GM18868 (cell line): ENCODE results near the gene VGF.
A peak's percentile ranks its signal among the peaks of the same experiment; 100 is the strongest.
"Not testable (repeated sequence)": the region's sequence is repeated elsewhere in the genome, so short reads cannot be mapped to it uniquely, and the experiment has no call there.

Experiments used
- ATAC-seq: cut with Tn5 transposase; IDR thresholded peaks from one replicate; pipeline ENCODE4 v1.9.1; 2021; ENCODE audit warnings: mild to moderate bottlenecking, moderate library complexity; ENCODE audit not compliant: unreplicated experiment

The VGF gene

DNA sequence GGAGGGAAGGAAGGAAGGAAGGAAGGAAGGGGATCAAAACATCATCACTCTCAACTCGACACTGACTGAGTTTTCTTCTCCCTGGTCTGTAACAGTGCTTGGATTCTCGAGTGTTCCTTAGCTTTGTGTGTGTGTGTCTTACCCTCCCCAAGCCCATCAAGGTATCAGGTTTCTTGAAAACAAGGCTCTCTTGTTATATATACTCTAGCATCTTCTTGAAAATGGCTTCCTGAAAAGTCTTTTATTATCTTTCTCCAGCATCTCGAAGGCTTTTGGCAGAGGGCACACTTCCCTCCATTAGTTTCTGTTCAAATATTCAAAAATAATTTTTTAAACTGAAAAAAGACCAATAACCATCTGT, 25.1 kb downstream of the VGF start:
- no peak for ATAC-seq

DNA sequence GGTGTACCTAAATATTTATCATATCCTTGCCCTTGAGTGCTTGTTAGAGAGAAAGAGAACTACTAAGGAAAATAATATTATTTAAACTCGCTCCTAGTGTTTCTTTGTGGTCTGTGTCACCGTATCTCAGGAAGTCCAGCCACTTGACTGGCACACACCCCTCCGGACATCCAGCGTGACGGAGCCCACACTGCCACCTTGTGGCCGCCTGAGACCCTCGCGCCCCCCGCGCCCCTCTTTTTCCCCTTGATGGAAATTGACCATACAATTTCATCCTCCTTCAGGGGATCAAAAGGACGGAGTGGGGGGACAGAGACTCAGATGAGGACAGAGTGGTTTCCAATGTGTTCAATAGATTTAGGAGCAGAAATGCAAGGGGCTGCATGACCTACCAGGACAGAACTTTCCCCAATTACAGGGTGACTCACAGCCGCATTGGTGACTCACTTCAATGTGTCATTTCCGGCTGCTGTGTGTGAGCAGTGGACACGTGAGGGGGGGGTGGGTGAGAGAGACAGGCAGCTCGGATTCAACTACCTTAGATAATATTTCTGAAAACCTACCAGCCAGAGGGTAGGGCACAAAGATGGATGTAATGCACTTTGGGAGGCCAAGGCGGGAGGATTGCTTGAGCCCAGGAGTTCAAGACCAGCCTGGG, 27.0 kb downstream of the VGF start:
- ATAC-seq: peak; percentile 75

DNA sequence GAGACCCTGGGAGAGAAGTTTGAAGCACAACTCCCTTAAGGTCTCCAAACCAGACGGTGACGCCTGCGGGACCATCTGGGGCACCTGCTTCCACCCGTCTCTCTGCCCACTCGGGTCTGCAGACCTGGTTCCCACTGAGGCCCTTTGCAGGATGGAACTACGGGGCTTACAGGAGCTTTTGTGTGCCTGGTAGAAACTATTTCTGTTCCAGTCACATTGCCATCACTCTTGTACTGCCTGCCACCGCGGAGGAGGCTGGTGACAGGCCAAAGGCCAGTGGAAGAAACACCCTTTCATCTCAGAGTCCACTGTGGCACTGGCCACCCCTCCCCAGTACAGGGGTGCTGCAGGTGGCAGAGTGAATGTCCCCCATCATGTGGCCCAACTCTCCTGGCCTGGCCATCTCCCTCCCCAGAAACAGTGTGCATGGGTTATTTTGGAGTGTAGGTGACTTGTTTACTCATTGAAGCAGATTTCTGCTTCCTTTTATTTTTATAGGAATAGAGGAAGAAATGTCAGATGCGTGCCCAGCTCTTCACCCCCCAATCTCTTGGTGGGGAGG, 27.6 kb downstream of the VGF start:
- ATAC-seq: no peak

DNA sequence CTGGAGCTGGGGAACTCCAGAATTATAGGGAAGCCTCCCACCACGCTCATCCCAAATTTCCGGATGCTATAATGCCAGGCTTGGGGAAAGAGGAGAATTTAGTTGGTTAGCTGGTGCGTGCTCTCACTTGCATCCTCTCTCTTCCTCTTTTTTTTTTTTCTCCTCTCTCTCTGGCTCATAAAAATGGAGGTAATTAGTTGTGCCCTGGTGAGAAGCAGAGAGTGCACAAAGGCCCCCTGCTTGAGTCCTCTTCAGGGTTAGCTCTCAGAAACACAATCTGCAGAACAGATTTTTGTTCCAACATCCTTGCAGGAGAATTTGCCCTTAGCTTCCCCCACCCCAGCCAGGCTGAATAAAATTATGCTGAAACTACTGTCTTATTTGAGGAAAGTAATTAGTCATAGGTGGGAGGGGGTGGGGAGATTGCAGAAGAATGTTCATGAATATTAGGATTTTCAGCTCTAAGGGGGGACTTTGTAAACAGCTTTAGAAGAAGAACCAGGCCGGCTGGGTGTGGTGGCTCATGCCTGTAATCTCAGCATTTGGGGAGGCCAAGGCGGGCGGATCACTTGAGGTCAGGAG, 30.9 kb downstream of the VGF start:
- ATAC-seq: no peak

DNA sequence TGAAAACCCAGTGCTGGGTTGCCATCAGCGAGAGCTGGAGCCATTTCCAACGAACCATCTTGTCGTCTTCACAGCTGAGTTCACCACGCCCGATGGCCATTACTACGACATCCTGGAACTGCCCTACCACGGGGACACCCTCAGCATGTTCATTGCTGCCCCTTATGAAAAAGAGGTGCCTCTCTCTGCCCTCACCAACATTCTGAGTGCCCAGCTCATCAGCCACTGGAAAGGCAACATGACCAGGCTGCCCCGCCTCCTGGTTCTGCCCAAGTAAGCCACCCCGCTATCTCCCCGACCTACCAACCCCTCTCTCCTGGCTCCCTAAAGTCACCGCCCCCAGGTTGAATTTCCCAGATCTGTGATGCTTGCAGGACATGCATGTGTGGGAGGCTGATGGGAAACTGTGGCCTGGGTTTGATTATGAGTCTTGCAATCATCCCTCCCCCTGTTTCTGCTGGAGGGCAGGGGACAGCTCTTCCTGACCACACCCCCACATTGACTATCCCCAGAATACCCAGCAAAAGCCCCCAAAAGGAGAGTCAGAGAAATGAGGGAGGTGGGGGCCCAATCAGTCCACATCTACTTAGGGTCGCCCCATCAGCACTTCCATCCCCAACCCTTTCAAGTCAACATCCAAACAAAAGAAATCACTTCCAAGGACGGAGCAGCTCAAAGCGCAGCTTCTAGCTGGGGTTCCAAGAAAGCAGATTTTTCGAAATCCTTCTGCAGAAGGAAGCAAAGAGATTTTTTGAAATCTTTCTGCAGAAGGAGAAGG, 31.6 kb downstream of the VGF start:
- no peak for ATAC-seq

DNA sequence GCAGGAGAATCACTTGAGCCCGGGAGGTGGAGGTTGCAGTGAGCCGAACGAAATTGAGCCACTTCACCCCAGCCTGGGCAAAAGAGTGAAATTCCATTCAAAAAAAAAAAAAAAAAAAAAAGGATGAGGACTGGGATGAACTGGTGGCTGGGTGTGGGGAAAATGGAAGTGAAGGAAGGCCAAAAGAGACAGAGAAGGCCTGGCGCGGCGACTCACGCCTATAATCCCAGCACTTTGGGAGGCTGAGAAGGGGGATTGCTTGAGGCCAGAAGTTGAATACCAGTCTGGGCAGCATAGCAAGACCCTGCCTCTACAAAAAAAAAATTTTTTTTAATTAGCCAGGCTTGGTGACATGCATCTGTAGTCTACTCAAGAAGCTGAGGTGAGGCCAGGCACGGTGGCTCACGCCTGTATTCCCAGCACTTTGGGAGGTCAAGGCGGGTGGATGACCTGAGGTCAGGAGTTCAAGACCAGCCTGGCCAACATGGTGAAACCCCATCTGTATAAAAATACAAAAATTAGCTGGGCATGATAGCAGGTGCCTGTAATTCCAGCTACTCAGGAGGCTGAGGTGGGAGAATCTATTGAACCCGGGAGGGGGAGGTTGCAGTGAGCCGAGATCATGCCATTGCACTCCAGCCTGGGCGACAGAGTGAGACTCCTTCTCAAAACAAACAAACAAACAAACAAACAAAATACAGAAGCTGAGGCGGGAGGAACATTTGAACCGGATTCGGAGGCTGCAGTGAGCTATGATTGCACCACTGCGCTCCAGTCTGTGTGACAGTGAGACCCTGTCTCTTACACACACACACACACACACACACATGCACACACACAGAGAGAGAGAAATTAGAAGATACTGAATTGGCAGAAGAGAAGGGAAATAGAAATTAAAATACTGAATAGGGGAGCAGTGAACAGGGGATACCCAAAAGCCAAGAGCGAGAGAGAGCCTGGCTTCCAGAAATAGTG, 32.5 kb downstream of the VGF start:
- not testable (repeated sequence) for ATAC-seq

DNA sequence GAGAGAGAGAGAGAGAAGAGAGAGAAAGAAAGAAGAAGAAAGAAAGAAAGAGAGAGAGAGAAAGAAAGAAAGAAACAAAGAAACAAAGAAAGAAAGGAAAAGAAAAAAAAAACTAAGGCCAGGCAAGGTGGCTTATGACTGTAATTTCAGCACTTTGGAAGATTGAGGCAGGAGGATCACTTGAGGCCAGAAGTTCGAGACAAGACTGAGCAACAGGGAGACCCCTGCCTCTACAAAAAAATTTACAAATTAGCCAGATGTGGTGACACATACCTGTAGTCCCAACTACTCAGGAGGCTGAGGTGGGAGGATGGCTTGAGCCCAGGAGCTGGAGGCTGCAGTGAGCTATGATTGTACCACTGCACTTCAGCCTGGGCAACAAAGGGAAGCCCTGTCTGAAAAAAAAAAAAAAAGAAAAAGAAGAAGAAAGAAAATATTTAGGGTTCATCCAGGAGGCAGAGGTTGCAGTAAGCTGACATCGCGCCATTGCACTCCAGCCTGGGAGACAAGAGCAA, 35.7 kb downstream of the VGF start:
- ATAC-seq: no peak

DNA sequence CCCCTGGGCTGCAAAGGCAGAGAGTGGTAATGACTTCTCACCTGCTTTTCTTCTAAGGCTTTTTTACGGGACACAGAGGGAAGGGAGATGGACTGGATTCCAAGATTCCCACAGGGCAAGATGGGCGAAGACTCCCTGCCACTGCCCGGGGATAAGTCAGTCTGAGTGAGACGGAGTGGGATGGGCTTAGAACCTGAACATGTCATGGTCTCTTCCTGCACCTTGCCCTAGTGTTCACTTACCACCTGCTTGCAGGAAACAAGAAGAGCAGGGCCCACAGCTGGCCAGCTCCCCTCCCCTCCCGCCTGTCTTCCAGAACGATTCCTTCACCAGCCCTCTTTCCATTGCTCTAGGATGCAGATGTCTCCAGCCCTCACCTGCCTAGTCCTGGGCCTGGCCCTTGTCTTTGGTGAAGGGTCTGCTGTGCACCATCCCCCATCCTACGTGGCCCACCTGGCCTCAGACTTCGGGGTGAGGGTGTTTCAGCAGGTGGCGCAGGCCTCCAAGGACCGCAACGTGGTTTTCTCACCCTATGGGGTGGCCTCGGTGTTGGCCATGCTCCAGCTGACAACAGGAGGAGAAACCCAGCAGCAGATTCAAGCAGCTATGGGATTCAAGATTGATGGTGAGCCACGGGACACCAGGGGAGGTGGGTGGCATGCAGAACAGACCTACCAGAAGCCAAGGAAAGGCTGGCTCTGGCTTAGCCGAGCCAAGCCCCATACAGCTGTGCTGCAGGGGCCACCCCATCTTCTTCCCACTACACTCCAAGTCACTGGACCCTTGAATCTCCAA, 37.1 kb downstream of the VGF start:
- ATAC-seq: no peak

DNA sequence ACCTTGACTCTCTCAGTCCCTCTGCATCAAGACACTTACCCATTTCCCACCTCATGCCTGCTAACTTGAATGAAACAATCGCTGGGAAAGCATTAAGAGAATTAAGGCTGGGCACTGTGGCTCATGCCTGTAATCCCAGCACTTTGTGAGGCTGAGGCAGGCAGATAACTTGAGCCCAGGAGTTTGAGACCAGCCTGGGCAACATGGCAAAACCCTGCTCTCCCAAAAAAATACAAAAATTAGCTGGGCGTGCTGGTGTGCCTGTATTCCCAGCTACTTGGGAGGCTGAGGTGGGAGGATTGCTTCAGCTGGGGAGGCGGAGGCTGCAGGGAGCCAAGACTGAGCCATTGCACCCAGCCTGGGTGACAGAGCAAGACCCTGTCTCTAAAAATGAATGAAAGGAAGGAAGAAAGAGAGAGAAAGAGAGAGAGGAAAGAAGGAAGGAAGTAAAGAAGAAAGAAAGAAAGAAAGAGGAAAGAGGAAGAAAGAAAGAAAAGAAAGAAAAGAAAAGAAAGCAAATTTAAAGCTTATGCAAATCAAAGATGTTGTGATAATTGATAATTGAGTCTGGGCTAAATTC, 37.8 kb downstream of the VGF start:
- ATAC-seq: no peak

DNA sequence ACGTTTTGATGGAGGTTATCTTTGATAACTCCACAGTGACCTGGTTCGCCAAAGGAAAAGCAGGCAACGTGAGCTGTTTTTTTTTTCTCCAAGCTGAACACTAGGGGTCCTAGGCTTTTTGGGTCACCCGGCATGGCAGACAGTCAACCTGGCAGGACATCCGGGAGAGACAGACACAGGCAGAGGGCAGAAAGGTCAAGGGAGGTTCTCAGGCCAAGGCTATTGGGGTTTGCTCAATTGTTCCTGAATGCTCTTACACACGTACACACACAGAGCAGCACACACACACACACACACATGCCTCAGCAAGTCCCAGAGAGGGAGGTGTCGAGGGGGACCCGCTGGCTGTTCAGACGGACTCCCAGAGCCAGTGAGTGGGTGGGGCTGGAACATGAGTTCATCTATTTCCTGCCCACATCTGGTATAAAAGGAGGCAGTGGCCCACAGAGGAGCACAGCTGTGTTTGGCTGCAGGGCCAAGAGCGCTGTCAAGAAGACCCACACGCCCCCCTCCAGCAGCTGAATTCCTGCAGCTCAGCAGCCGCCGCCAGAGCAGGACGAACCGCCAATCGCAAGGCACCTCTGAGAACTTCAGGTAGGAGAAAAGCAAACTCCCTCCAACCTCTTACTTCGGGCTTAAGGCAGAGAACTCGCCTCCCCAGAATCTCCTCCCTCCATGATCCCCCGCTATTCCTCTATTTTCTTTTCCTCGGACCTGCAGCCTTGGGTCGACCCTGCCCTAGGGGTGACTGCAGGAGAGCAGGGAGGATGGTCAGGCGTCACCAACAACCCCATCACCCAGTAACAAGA, 38.5 kb downstream of the VGF start, which contains the start of gene SERPINE1:
Gene SERPINE1, plus strand, starts transcription at position 454 of the 809 bp plus-strand sequence. CDS start 1,290 bp downstream, outside the sequence.
- peak; percentile 63 for ATAC-seq

DNA sequence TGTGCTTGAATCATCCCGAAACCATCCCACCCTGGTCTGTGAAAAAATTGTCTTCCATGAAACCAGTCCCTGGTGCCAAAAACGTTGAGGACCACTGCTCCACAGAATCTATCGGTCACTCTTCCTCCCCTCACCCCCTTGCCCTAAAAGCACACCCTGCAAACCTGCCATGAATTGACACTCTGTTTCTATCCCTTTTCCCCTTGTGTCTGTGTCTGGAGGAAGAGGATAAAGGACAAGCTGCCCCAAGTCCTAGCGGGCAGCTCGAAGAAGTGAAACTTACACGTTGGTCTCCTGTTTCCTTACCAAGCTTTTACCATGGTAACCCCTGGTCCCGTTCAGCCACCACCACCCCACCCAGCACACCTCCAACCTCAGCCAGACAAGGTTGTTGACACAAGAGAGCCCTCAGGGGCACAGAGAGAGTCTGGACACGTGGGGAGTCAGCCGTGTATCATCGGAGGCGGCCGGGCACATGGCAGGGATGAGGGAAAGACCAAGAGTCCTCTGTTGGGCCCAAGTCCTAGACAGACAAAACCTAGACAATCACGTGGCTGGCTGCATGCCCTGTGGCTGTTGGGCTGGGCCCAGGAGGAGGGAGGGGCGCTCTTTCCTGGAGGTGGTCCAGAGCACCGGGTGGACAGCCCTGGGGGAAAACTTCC, 39.2 kb downstream of the VGF start:
- ATAC-seq: peak; percentile 29

DNA sequence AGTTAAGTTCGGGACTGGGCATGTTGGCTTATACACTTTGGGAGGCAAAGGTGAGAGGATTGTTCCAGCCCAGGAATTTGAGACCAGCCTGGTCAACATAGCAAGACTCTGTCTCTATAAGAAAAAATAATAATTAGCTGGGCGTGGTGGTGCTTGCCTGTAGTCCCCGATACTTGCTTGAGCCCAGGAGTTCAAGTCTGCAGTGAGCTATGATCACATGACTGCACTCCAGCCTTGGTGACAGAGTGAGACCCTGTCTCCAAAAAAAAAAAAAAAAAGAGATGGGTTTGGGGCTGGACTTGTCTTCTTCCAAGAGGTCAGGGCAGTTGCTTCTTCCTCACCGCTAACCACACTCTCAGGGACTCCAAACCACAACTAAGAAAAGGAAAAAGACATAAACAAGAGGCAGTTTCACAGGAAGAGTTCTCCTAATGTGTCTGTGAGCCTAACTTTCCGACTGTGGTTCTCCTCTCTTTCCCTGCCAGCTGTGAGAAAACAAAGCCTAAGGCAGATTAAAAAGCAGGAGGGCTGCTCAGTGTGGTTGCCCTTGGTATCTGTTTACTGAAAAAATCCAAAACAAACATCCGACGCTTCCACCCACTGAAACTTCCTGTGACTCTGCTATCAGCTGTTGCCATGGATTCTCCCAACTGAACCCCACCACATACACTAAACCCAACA, 40.9 kb downstream of the VGF start:
- no peak for ATAC-seq

DNA sequence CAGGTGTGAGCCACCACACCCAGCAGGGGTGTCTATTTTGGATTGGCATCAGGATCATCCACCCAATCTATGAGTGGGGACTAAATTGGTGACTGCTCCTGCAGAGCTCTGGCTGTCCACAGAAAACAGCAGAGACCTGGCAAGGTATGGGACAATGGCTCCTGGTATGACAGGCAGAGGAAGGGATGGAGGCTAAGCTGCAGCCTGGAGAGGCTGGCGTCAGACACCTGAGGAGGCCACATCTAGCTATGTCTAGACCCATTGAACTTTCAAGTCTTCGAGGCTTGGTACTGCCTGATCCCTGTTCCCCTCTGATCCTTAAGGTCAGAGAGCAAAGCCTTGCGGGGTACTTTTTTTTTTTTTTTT, 41.7 kb downstream of the VGF start:
- ATAC-seq: no peak

DNA sequence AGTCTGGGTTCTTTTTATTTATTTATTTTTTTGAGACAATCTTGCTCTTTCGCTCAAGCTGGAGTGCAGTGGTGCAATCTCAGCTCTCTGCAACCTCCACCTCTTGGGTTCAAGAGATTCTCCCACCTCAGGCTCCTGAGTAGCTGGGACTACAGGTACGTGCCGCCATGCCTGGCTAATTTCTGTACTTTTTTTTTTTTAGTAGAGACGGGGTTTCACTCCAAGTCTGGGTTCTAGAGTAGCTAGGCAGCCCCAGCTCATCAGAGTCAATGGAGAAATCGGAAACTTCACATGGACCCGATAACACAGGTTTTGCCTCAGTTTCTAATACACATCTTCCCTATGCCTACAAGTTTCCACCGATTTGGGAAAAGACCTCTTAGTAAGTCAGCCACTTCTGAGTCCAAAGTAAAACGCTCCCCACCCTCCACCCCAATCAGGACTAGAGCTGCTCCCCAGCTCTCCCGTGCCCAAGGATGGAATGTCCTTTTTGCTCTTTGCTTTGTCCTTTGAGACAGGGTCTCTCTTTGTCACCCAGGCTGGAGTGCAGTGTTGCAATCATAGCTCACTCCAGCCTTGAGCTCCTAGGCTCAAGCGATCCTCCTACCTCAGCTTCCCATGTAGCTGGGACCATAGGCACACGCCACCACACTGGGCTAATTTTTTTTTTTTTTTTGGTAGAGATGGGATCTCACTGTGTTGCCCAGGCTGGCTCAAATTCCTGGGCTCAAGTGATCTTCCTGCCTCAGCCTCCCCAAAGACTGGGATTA, 42.3 kb downstream of the VGF start:
- ATAC-seq: no peak

DNA sequence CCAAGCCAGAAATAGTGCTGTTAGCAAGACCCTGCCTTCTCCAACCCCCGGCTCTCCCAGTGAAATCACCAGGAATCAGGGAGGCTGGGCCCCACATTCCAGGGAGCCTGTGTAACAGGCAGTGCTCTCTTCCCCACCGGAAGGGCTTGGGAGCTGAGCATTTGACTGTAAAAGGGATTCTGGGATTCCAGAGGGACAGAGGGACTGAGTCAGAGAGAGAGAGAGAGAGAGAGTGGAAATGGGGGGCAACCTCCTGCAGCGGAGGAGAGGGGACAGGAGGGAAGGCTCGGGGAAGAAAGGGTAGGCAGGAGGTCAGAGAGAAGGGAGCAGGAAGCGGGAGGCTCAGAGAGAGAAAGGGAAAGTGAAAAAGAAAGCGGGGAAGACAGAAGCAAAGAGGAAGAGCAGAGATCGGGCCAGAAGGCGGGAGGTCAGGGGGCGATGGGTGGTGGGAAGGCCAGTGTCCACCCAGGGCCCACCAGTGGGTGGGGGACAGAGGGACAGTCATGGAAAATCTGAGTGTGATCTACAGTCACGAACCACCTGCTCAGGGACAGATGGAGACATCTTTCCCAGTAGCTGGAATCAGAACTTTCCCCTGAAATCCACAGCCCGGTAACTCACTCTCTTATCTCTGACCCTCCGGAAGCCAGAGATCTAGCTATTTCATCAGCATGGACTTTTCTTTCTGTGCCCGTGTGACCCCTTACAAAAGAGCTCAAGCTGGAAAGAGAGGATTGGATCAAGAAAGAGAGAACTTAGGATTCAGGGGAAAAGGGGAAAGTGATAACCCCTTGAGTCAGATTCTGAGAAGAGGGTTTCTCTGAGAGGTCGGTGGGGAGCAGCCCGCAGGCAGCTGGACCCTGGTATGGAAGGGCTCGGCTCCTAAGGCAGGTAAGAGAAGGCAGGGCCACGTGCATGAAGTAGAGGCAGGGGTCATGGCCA, 43.1 kb downstream of the VGF start:
- ATAC-seq: no peak

DNA sequence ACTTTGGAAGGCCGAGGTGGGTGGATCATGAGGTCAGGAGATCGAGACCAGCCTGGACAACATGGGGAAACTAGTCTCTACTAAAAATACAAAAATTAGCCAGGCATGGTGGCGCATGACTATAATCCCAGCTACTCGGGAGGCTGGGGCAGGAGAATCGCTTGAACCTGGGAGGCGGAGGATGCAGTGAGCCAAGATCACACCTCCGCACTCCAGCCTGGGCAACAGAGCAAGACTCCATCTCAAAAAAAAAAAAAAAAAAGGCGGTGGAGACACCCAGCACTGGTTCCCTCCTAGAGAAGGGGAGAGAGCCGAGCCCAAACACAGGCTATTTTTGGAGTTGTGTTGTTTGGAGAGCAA, 43.8 kb downstream of the VGF start:
- not testable (repeated sequence) for ATAC-seq
